Thymus (tissue), 11 donors: ENCODE measurements around the gene RAET1L. TPM values are rescaled to one million over a fixed set of nuclear protein-coding genes. Genes with fewer than 3 reads are reported as not detected.
"Not testable (repeated sequence)": the region's sequence is repeated elsewhere in the genome, so short reads cannot be mapped to it uniquely, and the experiment has no call there.

Experiments
- DNase-seq, 9 donors: peaks; one replicate each; pipeline ENCODE4 v3.0.0-alpha.2; 2013; ENCODE audit warnings: low spot score in 9 of 9, low read depth in 6 of 9, missing footprints in 1 of 9
- H3K27ac ChIP-seq, 2 donors: one replicate each; pipeline ENCODE4 v1.5.1; 2013; ENCODE audit warnings: control low read depth in 1 of 2, low read depth in 1 of 2, low read length in 1 of 2, mild to moderate bottlenecking in 1 of 2, moderate library complexity in 1 of 2
- H3K27me3 ChIP-seq, 2 donors: one replicate each; pipeline ENCODE4 v1.5.1; 2013; ENCODE audit warnings: low read length in 1 of 2; ENCODE audit not compliant: control insufficient read depth in 2 of 2, insufficient read depth in 1 of 2
- H3K36me3 ChIP-seq, 2 donors: one replicate each; pipeline ENCODE4 v1.5.1; 2013; ENCODE audit warnings: low read length in 1 of 2, mild to moderate bottlenecking in 1 of 2, moderate library complexity in 1 of 2; ENCODE audit not compliant: control insufficient read depth in 2 of 2, insufficient read depth in 2 of 2
- H3K4me1 ChIP-seq, 2 donors: one replicate each; pipeline ENCODE4 v1.5.1; 2013; ENCODE audit warnings: low read length in 2 of 2; ENCODE audit not compliant: control insufficient read depth in 2 of 2, insufficient read depth in 2 of 2
- H3K4me3 ChIP-seq, 2 donors: one replicate each; pipeline ENCODE4 v1.5.1; 2013; ENCODE audit warnings: low read length in 2 of 2, control low read depth in 1 of 2, mild to moderate bottlenecking in 1 of 2
- H3K9me3 ChIP-seq, 2 donors: one replicate each; pipeline ENCODE4 v1.5.1; 2013; ENCODE audit warnings: low read length in 1 of 2, mild to moderate bottlenecking in 1 of 2; ENCODE audit not compliant: control insufficient read depth in 2 of 2, insufficient read depth in 1 of 2
- WGBS: extraction: QIAGEN DNeasy Blood & Tissue Kit; methylation state at CpG from one replicate; pipeline ENCODE4 v1.1.7; 2013; 5-methylcytosine and 5-hydroxymethylcytosine counted together
- polyA plus RNA-seq: library from polyadenylated mRNA; stranded (reverse); fragments of 200-250 nt; gene quantifications from one replicate; pipeline ENCODE4 v1.2.3, GENCODE V29; 2013
- total RNA-seq: library from RNA; stranded (reverse); fragments of 120-200 nt; gene quantifications from one replicate; pipeline ENCODE4 v1.2.4, GENCODE V29; 2013
- donor health status: healthy.

Gene RAET1L
- total and polyA plus RNA-seq, 2 donors: 0.28 to 3.1 TPM

DNA sequence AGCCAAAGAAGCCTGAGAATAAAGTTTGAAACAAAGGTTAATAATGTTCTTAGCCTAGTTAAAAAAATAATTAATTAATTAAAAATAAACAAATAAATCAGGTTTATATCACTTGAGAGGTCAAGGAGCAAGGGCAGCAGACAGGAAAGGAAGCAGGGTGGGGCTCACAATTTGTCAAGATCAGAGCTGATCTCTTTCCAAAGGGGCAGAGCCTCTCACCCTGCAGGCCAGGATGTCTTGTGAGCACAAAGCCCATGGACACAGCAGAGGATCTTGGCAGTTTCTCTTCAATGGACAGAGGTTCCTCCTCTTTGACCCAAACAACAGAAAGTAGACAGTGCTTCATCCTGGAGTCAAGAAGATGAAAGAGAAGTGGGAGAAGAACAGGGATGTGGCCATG, 46.7 kb downstream of the RAET1L start:
- Histone ChIP-seq H3K4me3 (no peak overlapping the region), H3K27me3 (peaks cover 14 to 98% of the 10 kb centered on the region in 2 donors), H3K27ac (no peak overlapping the region), H3K9me3 (no peaks in the 10 kb centered on the region), H3K4me1 (peaks cover 0 to 2% of the 10 kb centered on the region in 2 donors), H3K36me3 (no peaks in the 10 kb centered on the region)
- no peak for DNase-seq

DNA sequence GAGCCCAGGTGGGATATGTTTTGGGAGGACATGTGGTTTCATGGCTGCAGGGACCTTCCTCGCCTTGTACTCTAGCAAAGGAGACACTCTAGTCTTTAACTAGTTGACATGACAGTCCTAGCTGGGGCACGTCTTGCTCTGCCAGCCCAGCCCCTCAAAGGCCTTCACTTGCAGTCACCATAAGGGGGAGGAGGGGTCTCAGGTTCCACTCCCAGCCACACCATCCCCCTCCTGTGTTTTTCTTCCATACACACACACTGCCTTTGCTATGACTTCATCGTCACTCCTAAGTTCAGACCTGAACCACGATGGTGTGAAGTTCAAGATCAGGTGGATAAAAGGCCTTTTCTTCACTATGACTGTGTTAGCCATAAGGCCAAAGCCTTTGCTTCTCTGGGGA, 48.1 kb downstream of the RAET1L start:
- H3K4me3 ChIP-seq: no peak overlapping the region
- DNase-seq: no peak
- peaks cover 6 to 91% of the 10 kb centered on the region in 2 donors for H3K27me3 ChIP-seq
- H3K36me3 ChIP-seq: no peaks in the 10 kb centered on the region
- H3K4me1 ChIP-seq: peaks cover 0 to 2% of the 10 kb centered on the region in 2 donors
- H3K9me3 ChIP-seq: no peaks in the 10 kb centered on the region
- H3K27ac ChIP-seq: no peak overlapping the region
- WGBS: 89% methylated on average over 4 of the region's 4 CpGs

DNA sequence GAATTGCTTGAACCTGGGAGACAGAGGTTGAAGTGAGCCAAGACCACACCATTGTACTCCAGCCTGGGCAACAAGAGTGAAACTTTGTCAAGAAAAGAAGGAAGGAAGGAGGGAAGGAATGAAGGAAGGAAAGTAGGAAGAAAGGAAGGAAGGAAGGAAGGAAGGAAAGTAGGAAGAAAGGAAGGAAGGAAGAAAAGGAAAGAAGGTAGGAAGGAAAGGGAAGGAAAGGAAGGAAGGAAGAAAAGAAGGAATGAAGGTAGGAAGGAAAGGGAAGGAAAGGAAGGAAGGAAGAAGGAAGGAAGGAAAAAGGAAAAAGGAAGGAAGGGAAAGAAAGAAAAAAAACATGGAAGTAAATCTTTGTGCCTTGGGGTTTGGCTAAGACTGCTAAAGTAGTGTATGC, 49.9 kb downstream of the RAET1L start:
- Histone ChIP-seq H3K4me1 (peaks cover 0 to 2% of the 10 kb centered on the region in 2 donors), H3K4me3 (no peak overlapping the region), H3K27ac (no peak overlapping the region), H3K27me3 (peaks cover 4 to 89% of the 10 kb centered on the region in 2 donors), H3K9me3 (no peaks in the 10 kb centered on the region), H3K36me3 (no peaks in the 10 kb centered on the region)
- DNase-seq: no peak

DNA sequence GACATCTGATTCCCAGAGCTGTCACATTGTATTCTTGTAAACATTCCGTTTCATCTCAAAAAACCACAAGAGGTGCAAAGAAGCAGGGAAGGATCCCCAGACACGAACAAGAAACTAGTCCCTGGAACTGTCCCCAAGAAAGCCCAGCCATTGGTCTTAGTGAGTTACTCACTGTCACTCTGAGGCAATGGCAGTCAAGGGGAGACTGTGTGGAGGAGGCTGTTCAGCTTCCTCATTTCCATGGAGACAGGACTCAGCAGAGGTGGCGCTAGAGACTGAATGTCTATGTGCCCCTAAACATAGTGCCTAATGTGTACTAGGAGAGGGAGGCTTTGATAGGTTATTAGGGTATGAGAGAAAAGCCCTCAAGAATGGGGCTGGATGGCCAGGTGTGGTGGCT, 50.5 kb downstream of the RAET1L start:
- no peaks in the 10 kb centered on the region for H3K36me3 ChIP-seq
- no peaks in the 10 kb centered on the region for H3K9me3 ChIP-seq
- no peak overlapping the region for H3K4me3 ChIP-seq
- H3K4me1 ChIP-seq: peaks cover 0 to 2% of the 10 kb centered on the region in 2 donors
- H3K27ac ChIP-seq: no peak overlapping the region
- peak in 1 of 9 donors; percentile 37 for DNase-seq
- peaks cover 4 to 90% of the 10 kb centered on the region in 2 donors for H3K27me3 ChIP-seq
- 38% methylated on average over 3 of the region's 3 CpGs for WGBS

DNA sequence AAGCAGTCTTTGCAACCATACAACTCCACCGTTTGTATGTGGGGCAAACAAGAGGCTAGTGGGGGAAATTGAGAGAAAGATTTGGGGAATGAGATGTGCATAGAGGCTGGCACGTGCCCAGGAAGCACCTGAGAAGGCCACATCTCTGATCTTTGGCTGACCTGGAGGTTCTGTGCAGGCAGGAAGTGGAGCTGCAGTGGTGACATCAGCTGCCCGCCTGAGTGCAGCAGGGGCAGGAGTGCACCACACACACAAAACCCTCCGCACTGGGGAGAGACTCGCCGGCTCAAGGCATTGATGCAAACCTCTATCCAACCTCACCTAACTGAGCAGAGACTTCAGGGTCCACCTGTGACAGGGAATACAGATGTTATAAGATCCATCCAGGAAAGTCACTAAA, 50.9 kb downstream of the RAET1L start:
- H3K27me3 ChIP-seq: peaks cover 4 to 90% of the 10 kb centered on the region in 2 donors
- peak in 1 of 9 donors; percentile 37 for DNase-seq
- not testable (repeated sequence) for H3K27ac ChIP-seq, H3K36me3 ChIP-seq, H3K4me3 ChIP-seq, H3K4me1 ChIP-seq, H3K9me3 ChIP-seq
- WGBS: 61% methylated on average over 6 of the region's 6 CpGs

DNA sequence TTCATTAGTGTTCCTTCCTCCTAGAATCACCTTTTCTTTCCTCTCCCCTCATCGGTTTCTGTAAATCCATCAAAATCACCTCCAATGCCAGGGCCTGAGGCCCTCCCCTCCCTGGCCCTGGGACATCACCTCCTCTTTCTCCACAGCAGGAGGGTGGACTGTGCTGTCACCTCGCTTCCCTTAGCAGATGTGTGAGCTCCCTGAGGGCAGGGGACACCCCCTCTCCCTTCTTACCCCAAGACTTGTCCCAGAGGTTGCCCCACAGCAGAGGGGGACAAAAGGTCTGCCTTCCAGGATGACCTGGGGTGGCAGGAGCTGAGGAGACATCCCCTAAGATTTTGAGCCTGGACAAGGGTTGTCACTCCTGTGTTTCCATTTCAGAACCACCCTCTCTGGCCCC, 55.7 kb downstream of the RAET1L start:
- H3K36me3 ChIP-seq: no peaks in the 10 kb centered on the region
- no peak for DNase-seq
- no peak overlapping the region for H3K4me3 ChIP-seq
- H3K4me1 ChIP-seq: peaks cover 0 to 12% of the 10 kb centered on the region in 2 donors
- 91% methylated on average over 2 of the region's 2 CpGs for WGBS
- H3K9me3 ChIP-seq: no peaks in the 10 kb centered on the region
- no peak overlapping the region for H3K27ac ChIP-seq
- peaks cover 22 to 92% of the 10 kb centered on the region in 2 donors for H3K27me3 ChIP-seq

DNA sequence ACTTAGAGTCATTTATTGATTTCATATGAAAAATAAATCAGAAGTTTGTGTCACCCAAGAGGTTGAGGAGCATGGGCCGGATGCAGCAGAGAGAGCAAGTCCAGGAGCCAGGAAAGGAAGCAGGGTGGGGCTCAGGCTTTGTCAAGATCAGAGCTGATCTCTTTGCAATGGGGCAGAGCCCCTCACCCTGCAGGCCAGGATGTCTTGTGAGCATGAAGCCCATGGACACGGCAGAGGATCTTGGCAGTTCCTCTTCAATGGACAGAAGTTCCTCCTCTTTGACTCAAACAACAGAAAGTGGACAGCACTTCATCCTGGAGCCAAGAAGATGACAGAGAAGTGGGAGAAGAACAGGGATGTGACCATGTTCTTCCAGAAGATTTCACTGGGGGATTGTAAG, 56.4 kb downstream of the RAET1L start:
- H3K4me3 ChIP-seq, H3K27ac ChIP-seq, DNase-seq, H3K9me3 ChIP-seq, H3K36me3 ChIP-seq: not testable (repeated sequence)
- peaks cover 21 to 92% of the 10 kb centered on the region in 2 donors for H3K27me3 ChIP-seq
- H3K4me1 ChIP-seq: peaks cover 0 to 17% of the 10 kb centered on the region in 2 donors
- WGBS: 78% methylated on average over 2 of the region's 2 CpGs

Other genes starting within 250 kb of the RAET1L start
- gene LRP11, start 161.2 kb downstream of the RAET1L start, total RNA-seq: 2.0 TPM
- 10.3 TPM for gene LRP11, start 161.2 kb downstream of the RAET1L start, polyA plus RNA-seq
- 0.05 TPM for gene RAET1E, start 127.4 kb downstream of the RAET1L start, total RNA-seq
- 0.59 TPM for gene RAET1E, start 127.4 kb downstream of the RAET1L start, polyA plus RNA-seq
- not detected for gene RAET1G, start 102.4 kb downstream of the RAET1L start, total RNA-seq
- gene RAET1G, start 102.4 kb downstream of the RAET1L start, polyA plus RNA-seq: 0.64 TPM
- 0.66 TPM for gene ULBP2, start 83.5 kb downstream of the RAET1L start, total RNA-seq
- 2.3 TPM for gene ULBP2, start 83.5 kb downstream of the RAET1L start, polyA plus RNA-seq
- gene ULBP1, start 61.6 kb downstream of the RAET1L start, total RNA-seq: 0.19 TPM
- gene ULBP1, start 61.6 kb downstream of the RAET1L start, polyA plus RNA-seq: 0.68 TPM
- gene ULBP3, start 43.6 kb upstream of the RAET1L start, total RNA-seq: 1.1 TPM
- gene ULBP3, start 43.6 kb upstream of the RAET1L start, polyA plus RNA-seq: 0.48 TPM
- gene PPP1R14C, start 117.5 kb upstream of the RAET1L start, total RNA-seq: 0.42 TPM
- 1.9 TPM for gene PPP1R14C, start 117.5 kb upstream of the RAET1L start, polyA plus RNA-seq